ENCODE measurements around the gene LHFPL3.

LHFPL3 gene

GRCh38 chr7:104894726-104895521 lies 566.5 kb downstream of the LHFPL3 start:
- H3K9me3 ChIP-seq (replicated peaks in 1 of 11), result no peaks in the 10 kb centered on the region
- no peak for TF ChIP-seq Cebpa-rat (IDR thresholded peaks at IDR 0.05)
- H3K4me2 ChIP-seq, result peak overlapping the region in 2 of 11 experiments; percentile 13 to 61; a peak in 3 of 22 replicates
- no peak overlapping the region for H3K4me3 ChIP-seq
- H3K27ac ChIP-seq, result no peak overlapping the region
- no peak overlapping the region for H3K9ac ChIP-seq
- no peaks in the 10 kb centered on the region for H3K27me3 ChIP-seq
- peaks cover 0 to 26% (median 0%) of the 10 kb centered on the region in 10 experiments; a peak in 5 of 20 replicates for H3K4me1 ChIP-seq
- no peaks in the 10 kb centered on the region for H4K20me1 ChIP-seq
- no peaks in the 10 kb centered on the region for H3K36me3 ChIP-seq

GRCh38 chr7:104895522-104896236 lies 567.3 kb downstream of the LHFPL3 start:
- Histone ChIP-seq H3K4me2 (peak overlapping the region in 2 of 11 experiments; percentile 13 to 61; a peak in 4 of 22 replicates), H3K9me3 (replicated peaks in 1 of 11) (no peaks in the 10 kb centered on the region), H3K4me3 (no peak overlapping the region), H3K27me3 (no peaks in the 10 kb centered on the region), H3K9ac (no peak overlapping the region), H3K36me3 (no peaks in the 10 kb centered on the region), H4K20me1 (no peaks in the 10 kb centered on the region), H3K27ac (no peak overlapping the region), H3K4me1 (peaks cover 0 to 26% (median 0%) of the 10 kb centered on the region in 10 experiments; a peak in 5 of 20 replicates)
- no peak for TF ChIP-seq Cebpa-rat (IDR thresholded peaks at IDR 0.05)

DNA sequence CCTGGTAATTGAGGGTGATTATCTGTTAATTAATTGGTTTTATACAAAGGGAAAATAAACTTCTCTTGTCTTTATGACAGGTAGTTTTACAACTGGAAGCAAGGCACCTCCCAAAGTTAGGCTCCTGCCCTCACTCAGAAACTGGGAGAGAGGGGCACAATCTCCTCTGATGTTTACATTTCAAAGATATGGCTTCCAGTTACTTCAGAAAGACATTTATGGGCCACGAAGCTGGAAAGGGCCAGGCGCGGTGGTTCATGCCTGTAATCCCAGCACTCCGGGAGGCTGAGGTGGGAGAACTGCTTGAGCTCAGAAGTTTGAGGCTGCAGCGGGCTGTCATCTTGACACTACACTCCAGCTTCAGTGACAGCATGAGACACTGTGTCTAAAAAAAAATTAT lies 570.0 kb downstream of the LHFPL3 start:
- no peak overlapping the region for H3K27ac ChIP-seq
- H3K4me1 ChIP-seq, result peaks cover 0 to 26% (median 0%) of the 10 kb centered on the region in 10 experiments; a peak in 5 of 20 replicates
- no peaks in the 10 kb centered on the region for H3K27me3 ChIP-seq
- H3K4me2 ChIP-seq, result no peak overlapping the region
- H3K9me3 ChIP-seq (replicated peaks in 1 of 11), result no peaks in the 10 kb centered on the region
- no peak for TF ChIP-seq Cebpa-rat (IDR thresholded peaks at IDR 0.05)
- H4K20me1 ChIP-seq, result no peaks in the 10 kb centered on the region
- H3K36me3 ChIP-seq, result no peaks in the 10 kb centered on the region
- H3K9ac ChIP-seq, result no peak overlapping the region
- H3K4me3 ChIP-seq, result no peak overlapping the region

- Histone ChIP-seq H3K27me3 (no peaks in the 10 kb centered on the region), H3K4me2 (no peak overlapping the region), H4K20me1 (no peaks in the 10 kb centered on the region), H3K9ac (no peak overlapping the region), H3K4me3 (no peak overlapping the region), H3K4me1 (peaks cover 0 to 17% (median 0%) of the 10 kb centered on the region in 10 experiments; a peak in 5 of 20 replicates), H3K27ac (no peak overlapping the region), H3K36me3 (no peaks in the 10 kb centered on the region), H3K9me3 (replicated peaks in 1 of 11) (no peaks in the 10 kb centered on the region)
- no peak for TF ChIP-seq Cebpa-rat (IDR thresholded peaks at IDR 0.05)
Observed at GRCh38 chr7:104900525-104901239, 572.3 kb downstream of the LHFPL3 start.

DNA sequence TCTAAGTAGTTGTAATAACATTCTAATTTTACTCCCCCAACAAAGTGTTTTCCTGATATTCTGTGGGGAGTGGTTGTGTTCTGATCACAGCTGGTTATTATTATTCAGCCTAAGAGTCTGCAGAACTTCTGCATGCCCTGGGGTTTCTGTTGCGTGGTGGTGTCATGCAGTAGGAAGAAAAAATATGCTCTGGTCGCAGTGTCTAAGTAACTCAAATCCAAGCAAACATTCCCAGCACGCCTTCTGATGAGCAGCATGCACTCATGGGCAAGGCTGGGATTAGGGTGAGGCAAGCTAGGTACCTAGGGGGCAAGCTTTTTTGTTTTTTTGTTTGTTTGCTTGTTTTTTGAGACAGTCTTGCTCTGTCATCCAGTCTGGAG lies 572.8 kb downstream of the LHFPL3 start:
- Histone ChIP-seq H3K4me1 (peaks cover 0 to 11% (median 0%) of the 10 kb centered on the region in 10 experiments; a peak in 4 of 20 replicates), H3K9me3 (replicated peaks in 1 of 11) (no peaks in the 10 kb centered on the region), H3K27me3 (no peaks in the 10 kb centered on the region), H3K27ac (no peak overlapping the region), H3K9ac (no peak overlapping the region), H4K20me1 (no peaks in the 10 kb centered on the region), H3K36me3 (no peaks in the 10 kb centered on the region), H3K4me2 (no peak overlapping the region), H3K4me3 (no peak overlapping the region)
- no peak for TF ChIP-seq Cebpa-rat (IDR thresholded peaks at IDR 0.05)

GRCh38 chr7:104902183-104902582 lies 573.8 kb downstream of the LHFPL3 start:
- H3K4me3 ChIP-seq, result no peak overlapping the region
- H3K4me1 ChIP-seq, result peaks cover 0 to 2% (median 0%) of the 10 kb centered on the region in 10 experiments; a peak in 1 of 20 replicates
- H3K27me3 ChIP-seq, result no peaks in the 10 kb centered on the region
- H3K36me3 ChIP-seq, result no peaks in the 10 kb centered on the region
- no peak for TF ChIP-seq Cebpa-rat (IDR thresholded peaks at IDR 0.05)
- no peak overlapping the region for H3K4me2 ChIP-seq
- H3K9me3 ChIP-seq (replicated peaks in 1 of 11), result no peaks in the 10 kb centered on the region
- no peak overlapping the region for H3K27ac ChIP-seq
- H3K9ac ChIP-seq, result no peak overlapping the region
- H4K20me1 ChIP-seq, result no peaks in the 10 kb centered on the region

DNA sequence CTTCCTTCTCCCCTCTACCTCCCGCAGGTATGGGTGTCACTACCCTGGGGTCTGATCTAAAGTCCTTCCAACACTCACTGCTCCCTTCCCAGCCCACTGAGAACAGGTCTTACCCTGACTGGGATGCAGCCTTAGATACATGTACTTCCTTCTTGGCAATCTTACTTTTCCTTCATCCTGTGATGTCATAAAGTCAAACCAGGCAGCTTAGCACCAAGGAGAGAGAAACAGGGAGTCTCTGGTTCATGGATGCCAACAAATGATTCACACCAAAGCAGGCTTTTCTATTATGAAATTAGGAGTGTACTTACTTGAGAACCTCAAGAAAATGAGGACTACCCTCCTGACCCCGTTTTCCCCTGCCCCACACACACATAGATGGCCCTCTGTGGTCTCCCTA lies 574.6 kb downstream of the LHFPL3 start:
- Histone ChIP-seq H3K9me3 (replicated peaks in 1 of 11) (no peaks in the 10 kb centered on the region), H3K4me1 (no peaks in the 10 kb centered on the region), H4K20me1 (no peaks in the 10 kb centered on the region), H3K4me3 (no peak overlapping the region), H3K27ac (no peak overlapping the region), H3K4me2 (no peak overlapping the region), H3K9ac (no peak overlapping the region), H3K36me3 (no peaks in the 10 kb centered on the region), H3K27me3 (no peaks in the 10 kb centered on the region)
- no peak for TF ChIP-seq Cebpa-rat (IDR thresholded peaks at IDR 0.05)

GRCh38 chr7:104903846-104904245 lies 575.4 kb downstream of the LHFPL3 start:
- Histone ChIP-seq H3K27ac (no peak overlapping the region), H4K20me1 (no peaks in the 10 kb centered on the region), H3K36me3 (no peaks in the 10 kb centered on the region), H3K9ac (no peak overlapping the region), H3K27me3 (no peaks in the 10 kb centered on the region), H3K9me3 (replicated peaks in 1 of 11) (no peaks in the 10 kb centered on the region), H3K4me3 (no peak overlapping the region), H3K4me1 (no peaks in the 10 kb centered on the region), H3K4me2 (no peak overlapping the region)
- TF ChIP-seq Cebpa-rat (IDR thresholded peaks at IDR 0.05), result no peak

GRCh38 chr7:104906032-104906431 lies 577.6 kb downstream of the LHFPL3 start:
- Histone ChIP-seq H3K4me2 (no peak overlapping the region), H3K36me3 (no peaks in the 10 kb centered on the region), H3K27ac (no peak overlapping the region), H3K9me3 (replicated peaks in 1 of 11) (no peaks in the 10 kb centered on the region), H3K4me1 (no peaks in the 10 kb centered on the region), H4K20me1 (no peaks in the 10 kb centered on the region), H3K27me3 (no peaks in the 10 kb centered on the region), H3K9ac (no peak overlapping the region), H3K4me3 (no peak overlapping the region)
- TF ChIP-seq Cebpa-rat (IDR thresholded peaks at IDR 0.05), result no peak
